ENCODE data around the gene SPTLC1.

GRCh38 chr9:92032891-92033290, 82.3 kb downstream of the SPTLC1 start:
- TF ChIP-seq RCOR1 (conservative IDR thresholded peaks at IDR 0.05; ENCODE audit: low read depth, low read length) = no peak
- TF ChIP-seq EP300 (IDR thresholded peaks at IDR 0.05; ENCODE audit: borderline replicate concordance in 1 of 2, control insufficient read depth in 1 of 2, low read depth in 2 of 2, low read length in 2 of 2) = no peak
- TF ChIP-seq POLR2AphosphoS5 (IDR thresholded peaks at IDR 0.05; ENCODE audit: low read length) = no peak
- TF ChIP-seq CTCF (IDR thresholded peaks at IDR 0.05 in 2 of 3, conservative IDR thresholded peaks at IDR 0.05 in 1 of 3; ENCODE audit: control insufficient read depth in 2 of 3, extremely low read depth in 1 of 3, insufficient read depth in 1 of 3, low read depth in 3 of 3, low read length in 3 of 3) = no peak
- TF ChIP-seq HDAC2 (IDR thresholded peaks at IDR 0.05) = no peak
- TF ChIP-seq REST (IDR thresholded peaks at IDR 0.05; ENCODE audit: low read depth, low read length) = no peak
- TF ChIP-seq BRCA1 (IDR thresholded peaks at IDR 0.05; ENCODE audit: low read depth, low read length) = no peak

Measured in GM12878 (cell line).